ENCODE data around the gene CNIH2. TPM values are rescaled to one million over a fixed set of nuclear protein-coding genes. Genes with fewer than 3 reads are reported as not detected.
A peak's percentile ranks its signal among the peaks of the same experiment; 100 is the strongest.

The CNIH2 gene
- total RNA-seq, 1 donor from 2014 or later: 0.04 TPM

DNA sequence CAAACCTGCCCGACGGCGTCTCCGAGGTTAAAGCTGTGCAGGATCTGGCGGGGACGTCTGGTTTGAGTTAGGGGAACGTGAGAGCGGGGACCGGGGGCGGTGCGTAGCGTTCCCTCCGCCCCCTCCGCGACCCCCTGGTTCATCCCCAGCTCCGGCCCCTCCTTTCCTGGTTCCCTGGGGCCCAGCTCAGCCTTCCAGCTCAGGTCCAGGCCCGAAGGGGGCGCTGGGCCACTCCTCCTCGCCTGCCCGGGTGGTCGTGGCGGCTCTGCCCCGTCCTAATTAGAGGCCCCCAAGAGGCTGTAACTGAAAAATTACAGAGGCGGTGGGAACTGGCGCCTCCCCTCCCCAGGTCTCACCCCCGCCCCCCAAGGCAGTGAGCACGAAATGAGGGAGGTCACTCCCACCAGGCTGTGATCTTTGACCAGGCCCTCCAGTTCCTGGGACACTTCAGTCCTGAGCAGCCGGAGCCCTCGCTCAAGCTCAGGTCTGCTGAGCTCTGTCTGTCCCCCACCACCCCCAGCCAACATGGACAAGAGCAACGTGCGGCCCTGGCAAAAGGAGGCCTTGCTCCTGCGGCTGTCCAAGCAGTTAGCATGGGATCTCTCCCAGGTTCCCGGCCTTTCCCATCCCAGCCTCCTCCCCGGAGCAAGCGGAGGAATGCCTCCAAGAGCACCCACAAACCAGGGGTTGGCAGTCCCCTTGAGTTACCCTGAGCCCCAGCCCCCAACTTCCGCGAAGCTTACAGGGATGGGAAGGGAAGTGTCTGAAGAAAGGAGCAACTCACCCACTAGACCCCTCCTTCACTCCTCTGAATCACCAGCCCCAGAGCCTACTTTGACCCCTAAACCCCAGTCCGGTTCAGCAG is 35.6 kb downstream of the CNIH2 start:
- peak overlapping the region; percentile 3 for H3K4me3 ChIP-seq (ENCODE audit: low read depth, low read length)
- no peak for DNase-seq (ENCODE audit: low read depth)
- no peaks in the 10 kb centered on the region for H3K36me3 ChIP-seq (ENCODE audit: control insufficient read depth, insufficient read depth, low read length)
- TF ChIP-seq, protein P1, sequence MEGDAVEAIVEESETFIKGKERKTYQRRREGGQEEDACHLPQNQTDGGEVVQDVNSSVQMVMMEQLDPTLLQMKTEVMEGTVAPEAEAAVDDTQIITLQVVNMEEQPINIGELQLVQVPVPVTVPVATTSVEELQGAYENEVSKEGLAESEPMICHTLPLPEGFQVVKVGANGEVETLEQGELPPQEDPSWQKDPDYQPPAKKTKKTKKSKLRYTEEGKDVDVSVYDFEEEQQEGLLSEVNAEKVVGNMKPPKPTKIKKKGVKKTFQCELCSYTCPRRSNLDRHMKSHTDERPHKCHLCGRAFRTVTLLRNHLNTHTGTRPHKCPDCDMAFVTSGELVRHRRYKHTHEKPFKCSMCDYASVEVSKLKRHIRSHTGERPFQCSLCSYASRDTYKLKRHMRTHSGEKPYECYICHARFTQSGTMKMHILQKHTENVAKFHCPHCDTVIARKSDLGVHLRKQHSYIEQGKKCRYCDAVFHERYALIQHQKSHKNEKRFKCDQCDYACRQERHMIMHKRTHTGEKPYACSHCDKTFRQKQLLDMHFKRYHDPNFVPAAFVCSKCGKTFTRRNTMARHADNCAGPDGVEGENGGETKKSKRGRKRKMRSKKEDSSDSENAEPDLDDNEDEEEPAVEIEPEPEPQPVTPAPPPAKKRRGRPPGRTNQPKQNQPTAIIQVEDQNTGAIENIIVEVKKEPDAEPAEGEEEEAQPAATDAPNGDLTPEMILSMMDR (IDR thresholded peaks at IDR 0.05; ENCODE audit: insufficient read depth, low read length, poor library complexity, severe bottlenecking): no peak
- H3K27me3 ChIP-seq (ENCODE audit: control insufficient read depth, insufficient read depth, low read length): peaks cover 2% of the 10 kb centered on the region

GRCh38 chr11:66314186-66314501 is 36.2 kb downstream of the CNIH2 start:
- Histone ChIP-seq H3K4me3 (ENCODE audit: low read depth, low read length) (no peak overlapping the region), H3K27me3 (ENCODE audit: control insufficient read depth, insufficient read depth, low read length) (peaks cover 2% of the 10 kb centered on the region), H3K36me3 (ENCODE audit: control insufficient read depth, insufficient read depth, low read length) (no peaks in the 10 kb centered on the region)
- no peak for DNase-seq (ENCODE audit: low read depth)
- TF ChIP-seq, protein P1 (IDR thresholded peaks at IDR 0.05; ENCODE audit: insufficient read depth, low read length, poor library complexity, severe bottlenecking): no peak

DNA sequence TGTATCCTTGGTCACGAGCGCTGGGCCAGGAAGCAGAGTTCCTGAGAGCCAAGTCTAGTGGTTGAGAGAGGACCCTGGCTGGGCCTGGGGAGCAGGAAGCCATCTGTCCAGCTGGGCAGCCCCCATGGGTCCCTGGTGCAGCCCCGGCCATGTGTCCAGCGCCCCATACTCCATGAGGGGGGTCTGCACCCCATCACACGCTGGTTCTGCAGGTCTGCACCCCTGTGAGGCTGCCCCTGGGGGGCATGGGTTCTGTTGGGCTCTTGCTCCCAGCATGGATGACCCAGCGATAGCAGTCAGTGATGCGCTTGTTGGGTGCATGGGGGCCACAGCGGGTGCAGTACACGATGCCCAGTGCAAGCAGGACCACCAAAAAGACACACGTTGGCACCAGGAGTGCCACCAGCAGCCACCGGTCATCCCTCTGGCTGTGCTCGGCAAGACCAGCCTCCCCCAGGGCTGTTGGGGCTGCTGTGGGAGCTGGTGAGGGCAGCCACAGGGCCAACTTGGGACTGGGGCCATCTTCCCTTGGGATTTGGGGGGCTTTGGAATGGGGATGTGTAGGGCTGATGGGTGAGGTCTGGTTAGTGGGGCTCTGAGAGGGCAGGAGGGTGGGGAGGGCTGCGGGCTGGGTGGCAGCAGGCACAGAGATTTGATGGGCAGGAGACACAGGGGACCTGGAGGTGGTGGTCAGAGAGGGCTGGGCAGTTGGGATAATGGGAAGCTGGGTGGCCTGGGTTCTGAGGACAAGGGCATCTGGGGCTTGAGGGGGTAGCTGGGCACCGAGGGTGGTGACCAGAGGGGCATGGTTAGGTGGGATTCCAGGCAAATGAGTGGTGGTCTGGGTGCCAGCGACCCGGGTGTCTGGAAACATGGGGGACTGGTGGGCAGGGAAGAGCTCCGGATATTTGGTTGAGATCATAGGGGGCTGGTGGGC is 36.9 kb downstream of the CNIH2 start:
- Histone ChIP-seq H3K4me3 (ENCODE audit: low read depth, low read length) (no peak overlapping the region), H3K36me3 (ENCODE audit: control insufficient read depth, insufficient read depth, low read length) (no peaks in the 10 kb centered on the region), H3K27me3 (ENCODE audit: control insufficient read depth, insufficient read depth, low read length) (peaks cover 2% of the 10 kb centered on the region)
- DNase-seq (ENCODE audit: low read depth): no peak
- TF ChIP-seq, protein P1 (IDR thresholded peaks at IDR 0.05; ENCODE audit: insufficient read depth, low read length, poor library complexity, severe bottlenecking): no peak

- Histone ChIP-seq H3K27me3 (ENCODE audit: control insufficient read depth, insufficient read depth, low read length) (peaks cover 2% of the 10 kb centered on the region), H3K4me3 (ENCODE audit: low read depth, low read length) (no peak overlapping the region), H3K36me3 (ENCODE audit: control insufficient read depth, insufficient read depth, low read length) (no peaks in the 10 kb centered on the region)
- no peak for DNase-seq (ENCODE audit: low read depth)
- TF ChIP-seq, protein P1 (IDR thresholded peaks at IDR 0.05; ENCODE audit: insufficient read depth, low read length, poor library complexity, severe bottlenecking): no peak
Measured at GRCh38 chr11:66315498-66315885, 37.5 kb downstream of the CNIH2 start.

- Histone ChIP-seq H3K27me3 (ENCODE audit: control insufficient read depth, insufficient read depth, low read length) (peaks cover 2% of the 10 kb centered on the region), H3K4me3 (ENCODE audit: low read depth, low read length) (no peak overlapping the region), H3K36me3 (ENCODE audit: control insufficient read depth, insufficient read depth, low read length) (no peaks in the 10 kb centered on the region)
- TF ChIP-seq, protein P1 (IDR thresholded peaks at IDR 0.05; ENCODE audit: insufficient read depth, low read length, poor library complexity, severe bottlenecking): no peak
- no peak for DNase-seq (ENCODE audit: low read depth)
Measured at GRCh38 chr11:66315921-66316811, 38.2 kb downstream of the CNIH2 start.

All from kidney epithelial cell (primary cell).